GM12801 (cell line): ENCODE data around the gene GATA6.

Experiments
- TF ChIP-seq, protein P1 (sequence below): IDR thresholded peaks from one replicate; pipeline ENCODE4 v1.5.1; 2011; ENCODE audit warnings: control low read depth; ENCODE audit not compliant: insufficient read length; ENCODE audit errors: extremely low read depth

GATA6 gene

DNA sequence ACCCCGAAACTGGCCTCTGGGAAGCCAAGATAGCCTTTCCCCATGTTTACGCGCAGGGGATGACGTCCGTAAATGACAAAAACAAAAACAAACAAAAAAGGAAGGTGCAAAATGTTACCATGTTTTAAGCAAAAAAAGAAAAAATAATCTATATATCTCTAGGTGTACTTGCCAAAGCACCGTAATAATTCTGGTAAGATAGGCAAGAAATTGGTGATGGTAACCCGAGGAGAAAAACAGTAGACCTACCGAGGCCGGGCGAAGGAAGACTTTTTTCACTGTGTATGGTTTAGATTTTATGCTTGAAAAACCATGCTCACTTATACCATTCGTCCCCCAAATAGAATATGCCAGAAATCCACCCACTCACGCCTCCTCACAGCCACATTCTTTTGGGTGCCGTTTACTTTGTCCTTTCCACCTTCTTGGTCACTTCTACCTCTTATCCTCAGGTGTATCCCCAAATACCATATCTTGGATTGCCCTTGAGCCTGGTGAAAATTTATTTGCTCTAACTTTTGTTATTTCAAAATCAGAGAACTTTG is 8.0 kb downstream of the GATA6 start:
- TF ChIP-seq, protein P1, sequence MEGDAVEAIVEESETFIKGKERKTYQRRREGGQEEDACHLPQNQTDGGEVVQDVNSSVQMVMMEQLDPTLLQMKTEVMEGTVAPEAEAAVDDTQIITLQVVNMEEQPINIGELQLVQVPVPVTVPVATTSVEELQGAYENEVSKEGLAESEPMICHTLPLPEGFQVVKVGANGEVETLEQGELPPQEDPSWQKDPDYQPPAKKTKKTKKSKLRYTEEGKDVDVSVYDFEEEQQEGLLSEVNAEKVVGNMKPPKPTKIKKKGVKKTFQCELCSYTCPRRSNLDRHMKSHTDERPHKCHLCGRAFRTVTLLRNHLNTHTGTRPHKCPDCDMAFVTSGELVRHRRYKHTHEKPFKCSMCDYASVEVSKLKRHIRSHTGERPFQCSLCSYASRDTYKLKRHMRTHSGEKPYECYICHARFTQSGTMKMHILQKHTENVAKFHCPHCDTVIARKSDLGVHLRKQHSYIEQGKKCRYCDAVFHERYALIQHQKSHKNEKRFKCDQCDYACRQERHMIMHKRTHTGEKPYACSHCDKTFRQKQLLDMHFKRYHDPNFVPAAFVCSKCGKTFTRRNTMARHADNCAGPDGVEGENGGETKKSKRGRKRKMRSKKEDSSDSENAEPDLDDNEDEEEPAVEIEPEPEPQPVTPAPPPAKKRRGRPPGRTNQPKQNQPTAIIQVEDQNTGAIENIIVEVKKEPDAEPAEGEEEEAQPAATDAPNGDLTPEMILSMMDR, result no peak

DNA sequence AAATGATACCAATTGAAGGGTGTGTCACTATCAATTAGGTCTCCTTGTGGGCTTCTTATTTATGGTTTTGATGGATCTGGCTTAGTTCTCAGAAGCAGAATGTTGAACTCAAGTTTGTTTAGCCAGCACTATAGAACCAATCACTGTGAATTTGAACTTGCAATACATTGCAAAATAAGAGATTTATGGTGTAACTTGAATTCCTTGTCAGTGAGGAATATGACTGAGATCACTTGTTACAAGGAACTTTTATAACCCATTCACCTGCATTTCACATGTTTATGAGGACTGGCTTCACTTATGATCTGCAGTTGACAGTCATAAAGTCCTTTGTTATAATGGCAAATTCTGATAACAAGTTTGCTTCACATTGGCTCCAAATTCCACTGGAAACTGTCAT is 9.8 kb downstream of the GATA6 start:
- TF ChIP-seq, protein P1, result no peak

DNA sequence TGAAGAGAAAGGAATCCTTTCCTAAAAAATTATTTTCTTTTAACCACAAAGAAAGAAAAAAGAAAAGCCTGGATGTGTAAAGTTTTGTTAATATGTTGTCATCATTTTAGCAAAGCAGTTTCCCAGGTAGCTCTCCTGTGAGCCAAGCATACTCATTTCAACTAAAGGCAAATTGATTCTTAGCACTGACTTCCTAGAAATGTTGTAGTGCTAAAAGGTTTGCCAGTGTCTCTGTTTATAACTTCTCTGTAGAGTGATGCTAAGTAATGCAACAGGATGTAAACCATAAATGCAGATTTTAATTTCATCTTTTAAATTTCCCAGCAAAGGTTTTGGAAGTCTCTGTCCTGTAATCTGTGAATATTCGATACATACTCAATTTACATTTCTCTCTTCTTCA is 10.2 kb downstream of the GATA6 start:
- TF ChIP-seq, protein P1, result no peak

DNA sequence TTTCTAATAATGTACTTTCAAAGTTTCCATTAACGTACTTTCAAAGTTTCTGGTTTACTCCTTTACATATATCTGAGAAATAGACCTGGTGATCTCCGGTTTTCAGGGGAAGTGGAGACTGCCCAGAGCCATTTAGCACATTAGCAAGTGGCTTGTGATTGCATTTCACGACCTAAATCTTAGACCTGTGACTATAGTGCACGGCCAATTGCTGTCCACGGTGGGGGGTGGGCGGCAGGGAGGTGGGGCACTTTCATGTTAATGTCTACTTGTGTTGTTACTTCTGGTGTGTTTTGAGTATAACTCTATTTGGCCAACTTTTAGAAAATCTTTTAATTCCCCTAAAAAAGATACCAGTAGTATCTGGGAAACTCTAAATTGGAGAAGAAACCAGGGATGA is 11.3 kb downstream of the GATA6 start:
- TF ChIP-seq, protein P1, result no peak

DNA sequence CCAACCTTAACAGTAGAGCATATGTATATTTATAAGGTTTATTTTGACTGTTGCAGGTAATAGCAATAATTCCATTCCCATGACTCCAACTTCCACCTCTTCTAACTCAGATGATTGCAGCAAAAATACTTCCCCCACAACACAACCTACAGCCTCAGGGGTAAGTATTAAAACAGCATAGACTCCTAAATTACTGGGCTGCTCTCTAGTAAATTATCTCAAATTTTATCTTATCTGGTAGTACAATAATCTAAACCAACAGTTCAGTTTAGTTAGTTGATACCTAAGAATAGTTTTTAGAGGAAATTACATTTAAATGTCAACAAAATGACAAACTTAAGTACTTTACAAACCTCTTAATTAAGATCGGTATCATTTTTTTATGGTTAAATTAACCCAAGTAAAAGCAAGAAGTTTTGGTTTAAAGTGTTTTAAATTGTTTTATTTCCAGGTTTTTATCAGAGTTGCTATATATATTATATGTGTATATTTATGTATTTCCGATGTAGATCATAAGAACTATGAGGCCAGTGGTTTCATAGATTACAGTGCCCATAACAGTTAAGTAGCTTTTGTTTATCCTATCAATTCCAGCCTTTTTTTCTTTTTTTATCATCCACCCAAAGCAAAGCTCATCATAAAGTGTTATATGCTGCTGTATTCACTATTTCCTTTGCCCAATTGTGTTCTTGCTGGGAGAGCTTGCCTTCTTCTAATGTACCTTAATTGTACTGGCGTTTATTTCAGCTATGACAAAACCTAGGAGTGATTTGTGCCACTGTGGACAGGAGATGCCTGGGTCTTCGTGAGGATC is 13.7 kb downstream of the GATA6 start:
- TF ChIP-seq, protein P1, result no peak

DNA sequence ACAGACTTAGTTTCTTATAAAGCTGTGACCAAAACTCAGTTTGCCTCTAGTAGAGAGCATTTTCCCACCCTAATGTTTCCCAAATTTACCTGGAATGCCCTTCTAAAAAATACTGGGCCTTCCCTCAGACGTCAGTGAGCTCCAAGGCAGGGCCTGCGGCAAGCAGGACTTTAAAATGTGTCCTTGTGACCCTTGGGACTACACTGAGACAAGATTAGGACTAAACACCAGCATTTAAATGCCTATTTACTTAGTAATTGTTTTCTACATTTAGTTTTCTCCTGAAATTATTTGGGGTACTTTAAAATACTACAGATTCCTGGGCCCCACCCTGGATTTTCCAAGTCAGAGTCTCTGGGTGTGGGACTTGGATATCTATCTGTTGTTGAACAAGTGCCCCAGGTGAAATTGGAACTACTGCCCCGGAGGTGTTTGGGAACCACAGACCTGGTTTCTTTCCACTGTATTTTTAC is 14.3 kb downstream of the GATA6 start:
- TF ChIP-seq, protein P1, result no peak

DNA sequence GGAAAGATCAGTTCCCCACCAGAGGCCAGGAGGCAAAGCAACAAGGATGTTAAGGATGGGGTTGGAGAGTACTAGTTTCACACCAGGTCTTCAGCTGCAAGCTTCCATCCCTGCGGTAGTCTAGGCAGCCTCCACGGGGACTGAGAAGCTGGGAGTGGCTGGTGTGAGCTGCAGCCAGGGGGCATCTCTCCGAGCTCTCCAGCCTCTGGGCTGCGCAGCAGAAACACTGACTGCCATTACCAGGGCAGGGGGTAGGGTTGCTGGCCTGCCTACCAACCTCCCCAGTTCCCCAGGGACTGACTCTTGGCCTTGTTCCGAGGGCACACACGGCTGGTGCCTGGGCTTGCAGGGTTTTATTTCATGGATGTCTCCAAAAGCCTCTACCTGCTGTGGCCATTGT is 15.9 kb downstream of the GATA6 start:
- TF ChIP-seq, protein P1, result no peak
